HG03045 (cell line): ENCODE measurements around the gene UQCC5.

ENCODE experiments used
- ATAC-seq: cut with Tn5 transposase; IDR thresholded peaks from one replicate; pipeline ENCODE4 v1.9.1; 2021; ENCODE audit warnings: mild to moderate bottlenecking, moderate library complexity; ENCODE audit not compliant: unreplicated experiment

Gene UQCC5

DNA sequence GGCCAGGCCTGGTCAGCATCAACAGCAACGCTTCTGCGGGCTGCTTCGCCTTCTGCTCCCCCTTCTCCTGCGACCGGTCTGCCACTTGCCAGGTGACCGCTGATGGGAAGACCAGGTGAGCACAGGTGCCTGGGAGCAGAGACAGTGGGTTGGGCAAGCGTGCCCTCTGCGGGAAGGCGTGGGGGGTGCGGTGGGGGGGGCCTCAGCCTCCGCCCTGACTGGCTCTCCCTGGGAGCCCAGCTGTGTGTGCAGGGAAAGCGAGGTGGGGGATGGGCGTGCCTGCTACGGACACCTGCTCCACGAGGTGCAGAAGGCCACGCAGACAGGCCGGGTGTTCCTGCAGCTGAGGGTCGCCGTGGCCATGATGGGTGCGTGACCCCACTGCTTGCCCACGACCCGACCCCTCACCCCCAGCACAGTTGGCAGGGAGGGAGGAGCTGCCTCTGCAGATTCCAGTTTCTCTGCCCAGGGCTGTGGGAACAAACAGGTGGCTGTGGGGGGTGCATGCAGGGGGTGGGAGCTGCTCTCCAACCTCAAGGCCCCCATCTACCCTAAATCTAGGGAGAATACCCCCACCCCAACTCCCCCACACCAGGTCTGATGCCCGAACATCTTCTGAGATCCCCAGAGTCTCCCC lies 32.5 kb upstream of the UQCC5 start:
- ATAC-seq, result no peak

DNA sequence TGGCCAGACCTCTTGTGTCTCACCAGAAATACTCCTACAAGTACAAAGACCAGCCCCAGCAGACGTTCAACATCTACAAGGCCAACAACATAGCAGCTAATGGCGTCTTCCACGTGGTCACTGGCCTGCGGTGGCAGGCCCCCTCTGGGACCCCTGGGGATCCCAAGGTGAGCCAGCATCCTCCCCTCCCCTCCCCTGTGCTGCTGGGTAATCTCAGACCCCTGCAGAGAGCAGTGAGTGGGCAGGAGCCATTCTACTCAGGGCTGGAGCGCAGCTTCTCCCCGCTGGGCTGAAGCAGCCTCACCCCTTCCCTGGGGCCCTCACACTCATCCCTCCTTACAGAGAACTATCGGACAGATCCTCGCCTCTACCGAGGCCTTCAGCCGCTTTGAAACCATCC lies 31.4 kb upstream of the UQCC5 start:
- no peak for ATAC-seq

DNA sequence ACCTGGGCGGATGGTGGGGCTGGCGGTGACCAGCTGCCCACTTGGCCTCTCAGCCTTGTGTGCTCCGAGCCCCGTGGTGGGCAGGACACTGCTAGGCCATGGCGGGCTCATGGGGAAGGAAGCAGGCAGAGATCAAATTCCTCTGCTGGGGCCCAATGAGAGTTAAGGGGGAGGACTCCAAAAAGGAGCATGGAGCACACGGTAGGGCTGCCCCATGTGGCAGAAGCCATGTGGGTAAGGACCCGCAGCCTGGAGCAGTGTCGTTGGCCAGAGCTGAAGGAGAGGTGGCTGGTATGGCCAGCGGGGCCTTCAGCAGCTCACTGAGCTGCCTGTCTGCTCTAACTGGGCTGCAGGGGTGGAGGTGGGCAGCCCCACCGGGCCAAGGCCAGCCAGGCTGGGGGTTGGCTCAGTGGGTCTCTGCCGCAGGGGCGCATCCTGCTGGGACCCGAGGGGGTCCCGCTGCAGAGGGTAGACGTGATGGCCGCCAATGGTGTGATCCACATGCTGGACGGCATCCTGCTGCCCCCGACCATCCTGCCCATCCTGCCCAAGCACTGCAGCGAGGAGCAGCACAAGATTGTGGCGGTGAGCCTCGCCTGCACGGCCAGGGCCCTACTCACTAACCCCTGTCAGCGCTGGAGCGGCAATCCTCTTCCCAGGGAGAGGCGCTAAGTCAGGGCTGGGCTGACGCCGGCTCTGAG lies 30.0 kb upstream of the UQCC5 start:
- ATAC-seq, result no peak

DNA sequence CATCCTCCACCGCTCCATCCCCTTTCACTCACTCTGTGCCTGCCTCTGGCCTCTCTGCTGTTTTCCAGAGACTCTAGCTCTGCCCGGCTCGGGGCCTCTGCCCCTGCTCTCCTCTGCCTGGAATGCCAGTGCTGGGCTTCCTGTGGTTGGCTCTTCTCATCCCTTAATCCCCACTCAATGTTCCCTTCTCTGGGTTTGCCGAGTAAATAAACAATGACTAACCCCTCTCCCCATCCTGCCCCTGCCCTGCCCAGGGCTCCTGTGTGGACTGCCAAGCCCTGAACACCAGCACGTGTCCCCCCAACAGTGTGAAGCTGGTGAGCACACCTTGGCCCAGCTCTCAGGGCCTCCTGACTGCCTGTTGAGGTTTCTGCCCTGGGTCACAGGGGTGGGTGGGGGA lies 29.0 kb upstream of the UQCC5 start:
- ATAC-seq, result no peak

DNA sequence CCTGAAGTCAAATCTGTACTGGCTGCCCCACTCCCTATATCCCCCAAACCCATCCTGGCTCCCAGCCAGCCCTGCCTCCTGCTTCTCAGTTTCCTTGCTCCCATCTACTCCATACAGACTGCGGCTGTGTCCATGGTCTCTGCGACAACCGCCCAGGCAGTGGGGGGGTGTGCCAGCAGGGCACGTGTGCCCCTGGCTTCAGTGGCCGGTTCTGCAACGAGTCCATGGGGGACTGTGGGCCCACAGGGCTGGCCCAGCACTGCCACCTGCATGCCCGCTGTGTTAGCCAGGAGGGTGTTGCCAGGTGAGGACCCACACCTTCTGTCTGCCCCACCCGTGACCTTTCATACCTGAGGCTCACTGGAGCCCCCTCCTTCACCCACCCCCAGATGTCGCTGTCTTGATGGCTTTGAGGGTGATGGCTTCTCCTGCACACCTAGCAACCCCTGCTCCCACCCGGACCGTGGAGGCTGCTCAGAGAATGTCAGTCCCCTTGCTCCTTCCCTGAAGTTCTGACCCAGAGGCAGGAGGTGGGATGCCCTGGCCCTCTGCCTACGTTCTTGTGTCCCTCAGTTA lies 26.6 kb upstream of the UQCC5 start:
- no peak for ATAC-seq

DNA sequence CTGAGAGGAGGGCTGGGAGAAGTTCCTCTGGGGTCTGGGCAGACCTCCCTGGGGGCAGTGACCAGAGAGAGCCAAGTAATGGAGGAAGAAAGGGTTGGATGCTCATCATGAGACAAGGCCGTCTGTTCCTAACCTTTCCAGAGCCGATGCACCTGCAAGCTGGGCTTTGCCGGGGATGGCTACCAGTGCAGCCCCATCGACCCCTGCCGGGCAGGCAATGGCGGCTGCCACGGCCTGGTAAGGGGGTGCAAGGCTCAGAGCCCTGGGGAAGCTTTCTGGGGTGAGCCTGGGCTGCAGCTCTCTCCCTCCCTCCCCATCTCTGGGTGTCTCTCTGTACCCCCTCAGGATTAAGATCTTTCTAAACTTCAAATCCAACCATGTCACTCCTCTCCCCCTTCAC lies 24.9 kb upstream of the UQCC5 start:
- ATAC-seq, result no peak

DNA sequence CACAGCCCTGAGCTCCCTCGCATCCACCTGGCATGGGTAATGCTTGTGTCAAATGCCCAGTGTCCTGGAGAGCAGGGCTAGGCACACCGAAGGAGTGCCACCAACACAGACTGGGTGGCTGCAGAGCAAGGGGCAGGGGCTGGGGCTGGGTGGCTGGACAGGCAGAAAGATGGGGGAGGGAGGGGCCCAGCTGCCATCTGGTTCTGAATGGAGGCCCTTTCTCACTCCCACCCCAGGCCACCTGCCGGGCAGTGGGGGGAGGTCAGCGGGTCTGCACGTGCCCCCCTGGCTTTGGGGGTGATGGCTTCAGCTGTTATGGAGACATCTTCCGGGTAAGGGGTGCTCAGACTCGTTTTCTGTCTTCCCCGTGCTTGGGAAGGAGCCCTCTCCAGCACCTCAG lies 24.3 kb upstream of the UQCC5 start:
- no peak for ATAC-seq

DNA sequence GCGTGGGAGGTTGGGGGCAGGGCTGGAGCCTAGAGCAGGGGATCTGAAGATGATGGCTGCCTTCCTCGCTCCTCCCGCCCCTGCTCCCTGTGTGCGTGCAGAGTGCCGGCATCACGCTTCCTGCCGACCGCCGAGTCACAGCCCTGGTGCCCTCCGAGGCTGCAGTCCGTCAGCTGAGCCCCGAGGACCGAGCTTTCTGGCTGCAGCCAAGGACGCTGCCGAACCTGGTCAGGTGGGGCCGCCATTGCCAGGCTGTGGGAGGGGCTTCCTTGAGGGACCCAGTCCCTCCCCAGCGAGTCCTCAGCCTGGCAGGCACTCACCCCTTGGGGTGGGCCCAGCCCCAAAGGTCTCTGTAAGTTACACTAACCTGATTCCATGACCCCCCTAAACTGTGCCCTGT lies 23.7 kb upstream of the UQCC5 start:
- ATAC-seq, result no peak

DNA sequence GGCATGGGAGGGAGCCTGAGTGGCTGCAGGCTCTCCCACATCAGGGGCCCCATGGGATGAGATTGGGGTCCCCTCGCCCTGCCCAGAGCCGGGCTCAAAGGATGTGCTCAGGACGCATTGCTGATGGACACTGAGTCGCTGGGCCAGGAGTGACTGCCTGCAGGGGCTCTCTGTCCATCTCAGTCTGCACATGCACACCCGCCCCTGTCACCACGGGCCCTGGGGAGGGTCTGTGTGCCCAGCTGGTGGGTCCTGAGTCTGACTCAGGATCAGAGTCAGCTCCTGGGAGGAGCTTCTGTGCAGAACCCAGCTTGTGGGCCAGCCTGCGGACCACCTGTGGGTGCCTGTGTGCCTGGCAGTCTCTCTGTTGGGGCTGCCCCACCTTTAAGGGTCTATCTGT lies 23.1 kb upstream of the UQCC5 start:
- ATAC-seq, result no peak

DNA sequence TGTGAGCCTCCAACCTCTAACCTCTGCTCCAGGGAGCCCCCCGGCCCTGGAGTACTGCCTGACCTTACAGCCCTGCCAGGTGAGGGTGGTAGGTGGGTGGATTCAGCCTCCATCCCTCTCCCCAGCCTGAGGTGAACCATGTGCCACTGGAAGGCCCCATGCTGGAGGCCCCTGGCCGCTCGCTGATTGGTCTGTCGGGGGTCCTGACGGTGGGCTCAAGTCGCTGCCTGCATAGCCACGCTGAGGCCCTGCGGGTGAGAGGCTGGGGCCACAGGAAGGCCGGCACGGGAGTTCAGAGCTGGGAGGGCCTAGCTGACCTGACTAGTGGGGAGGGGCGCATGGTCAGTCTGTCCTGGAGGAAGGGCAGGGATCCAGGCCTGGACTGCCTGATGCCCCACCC lies 21.8 kb upstream of the UQCC5 start:
- no peak for ATAC-seq

DNA sequence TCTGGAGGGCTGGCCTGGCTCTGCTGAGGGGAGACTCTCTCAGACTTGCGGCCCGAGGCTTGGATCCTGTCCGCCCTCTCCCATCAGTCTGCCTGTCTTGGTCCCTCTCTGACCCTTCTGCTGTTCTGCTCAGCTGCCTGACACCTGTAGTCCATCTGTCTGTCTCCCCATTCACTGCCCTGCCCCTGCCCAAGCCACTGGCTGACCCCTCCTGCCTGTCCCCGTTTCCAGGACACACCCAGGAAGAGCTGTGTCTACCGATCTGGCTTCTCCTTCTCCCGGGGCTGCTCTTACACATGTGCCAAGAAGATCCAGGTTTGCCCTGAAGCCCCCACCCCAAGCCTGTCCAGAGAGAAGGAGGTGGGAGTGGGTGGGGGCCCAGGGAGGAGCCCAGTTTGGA lies 21.2 kb upstream of the UQCC5 start:
- ATAC-seq, result no peak

DNA sequence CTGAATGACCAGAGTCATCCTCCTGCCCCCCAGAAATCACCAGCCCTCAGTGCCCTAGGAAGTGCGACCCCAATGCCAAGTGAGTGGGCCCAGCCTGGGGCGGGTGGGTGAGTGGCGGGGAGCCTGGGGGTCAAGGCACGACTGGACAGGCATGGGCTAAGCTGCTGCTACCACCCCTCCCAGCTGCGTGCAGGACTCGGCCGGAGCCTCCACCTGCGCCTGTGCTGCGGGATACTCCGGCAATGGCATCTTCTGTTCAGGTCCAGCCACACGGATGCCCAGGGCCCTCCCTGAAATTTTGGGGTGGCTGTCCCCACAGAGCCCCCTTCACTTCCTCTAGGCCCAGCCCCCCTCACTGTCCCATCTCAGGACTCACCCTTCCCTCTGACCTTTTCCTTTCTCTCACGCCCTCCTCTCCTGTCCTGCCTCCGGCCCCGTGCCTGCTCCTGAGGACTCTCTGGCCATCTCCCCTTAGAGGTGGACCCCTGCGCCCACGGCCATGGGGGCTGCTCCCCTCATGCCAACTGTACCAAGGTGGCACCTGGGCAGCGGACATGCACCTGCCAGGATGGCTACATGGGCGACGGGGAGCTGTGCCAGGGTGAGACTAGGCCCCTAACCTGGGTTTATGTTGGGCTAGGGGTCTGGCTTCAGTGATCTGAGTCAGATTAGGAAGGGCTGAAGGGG lies 19.8 kb upstream of the UQCC5 start:
- ATAC-seq, result no peak

DNA sequence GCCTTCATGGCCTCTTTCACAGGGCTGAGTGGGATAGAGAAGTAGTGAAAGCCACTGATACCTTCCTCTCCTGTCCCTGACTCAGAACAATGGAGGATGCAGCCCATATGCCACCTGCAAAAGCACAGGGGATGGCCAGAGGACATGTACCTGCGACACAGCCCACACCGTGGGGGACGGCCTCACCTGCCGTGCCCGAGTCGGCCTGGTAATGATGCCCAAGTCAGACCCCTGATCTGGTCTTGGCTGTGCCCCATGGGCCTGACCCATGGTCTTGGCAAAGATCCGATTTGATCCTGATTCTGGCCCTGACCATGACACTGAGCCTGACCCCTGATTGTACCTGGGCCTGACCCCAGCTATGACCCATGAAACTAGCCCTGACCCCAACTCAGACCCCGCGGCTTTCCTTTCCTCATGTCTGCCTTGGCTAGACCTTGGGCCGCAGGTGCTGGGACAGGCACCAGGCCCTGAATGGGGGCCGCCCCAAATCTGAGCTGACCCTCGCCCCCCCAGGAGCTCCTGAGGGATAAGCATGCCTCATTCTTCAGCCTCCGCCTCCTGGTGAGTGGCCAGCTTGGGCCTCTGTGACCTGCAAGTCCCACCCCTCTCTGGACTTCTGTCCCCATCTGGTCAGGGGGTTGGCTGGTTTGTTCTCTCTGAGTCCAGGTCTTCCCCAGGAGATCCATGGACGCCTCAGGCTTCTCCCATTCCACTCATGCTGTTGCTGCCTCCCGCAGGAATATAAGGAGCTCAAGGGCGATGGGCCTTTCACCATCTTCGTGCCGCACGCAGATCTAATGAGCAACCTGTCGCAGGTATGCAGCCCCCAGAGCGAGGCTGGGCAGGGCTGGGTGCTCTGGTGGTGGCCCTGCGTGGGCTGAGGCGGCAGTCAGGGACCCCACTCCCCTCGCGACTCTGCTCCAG lies 18.3 kb upstream of the UQCC5 start:
- no peak for ATAC-seq

DNA sequence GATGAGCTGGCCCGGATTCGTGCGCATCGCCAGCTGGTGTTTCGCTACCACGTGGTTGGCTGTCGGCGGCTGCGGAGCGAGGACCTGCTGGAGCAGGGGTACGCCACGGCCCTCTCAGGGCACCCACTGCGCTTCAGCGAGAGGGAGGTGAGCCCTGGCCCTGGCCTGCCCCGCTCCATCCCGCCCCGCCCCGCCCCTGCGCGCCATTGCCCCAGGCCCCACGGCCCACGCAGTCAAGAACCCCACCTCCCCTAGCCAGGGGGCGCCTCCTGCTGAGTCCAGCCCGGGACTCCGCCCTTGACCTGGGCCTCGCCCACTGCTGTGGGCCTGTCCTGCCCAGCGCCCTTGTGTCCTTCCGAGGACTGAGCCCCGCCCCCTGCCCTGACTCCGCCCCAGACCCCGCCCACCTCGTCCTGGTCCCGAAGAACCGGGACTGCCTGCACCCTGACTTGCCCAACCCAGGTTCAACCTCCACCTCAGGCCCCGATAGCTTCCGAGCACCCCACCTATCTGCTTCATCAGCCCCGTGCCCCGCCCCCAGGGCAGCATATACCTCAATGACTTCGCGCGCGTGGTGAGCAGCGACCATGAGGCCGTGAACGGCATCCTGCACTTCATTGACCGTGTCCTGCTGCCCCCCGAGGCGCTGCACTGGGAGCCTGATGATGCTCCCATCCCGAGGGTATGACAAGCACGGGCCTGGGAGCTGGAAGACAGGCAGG lies 17.5 kb upstream of the UQCC5 start:
- ATAC-seq, result no peak

DNA sequence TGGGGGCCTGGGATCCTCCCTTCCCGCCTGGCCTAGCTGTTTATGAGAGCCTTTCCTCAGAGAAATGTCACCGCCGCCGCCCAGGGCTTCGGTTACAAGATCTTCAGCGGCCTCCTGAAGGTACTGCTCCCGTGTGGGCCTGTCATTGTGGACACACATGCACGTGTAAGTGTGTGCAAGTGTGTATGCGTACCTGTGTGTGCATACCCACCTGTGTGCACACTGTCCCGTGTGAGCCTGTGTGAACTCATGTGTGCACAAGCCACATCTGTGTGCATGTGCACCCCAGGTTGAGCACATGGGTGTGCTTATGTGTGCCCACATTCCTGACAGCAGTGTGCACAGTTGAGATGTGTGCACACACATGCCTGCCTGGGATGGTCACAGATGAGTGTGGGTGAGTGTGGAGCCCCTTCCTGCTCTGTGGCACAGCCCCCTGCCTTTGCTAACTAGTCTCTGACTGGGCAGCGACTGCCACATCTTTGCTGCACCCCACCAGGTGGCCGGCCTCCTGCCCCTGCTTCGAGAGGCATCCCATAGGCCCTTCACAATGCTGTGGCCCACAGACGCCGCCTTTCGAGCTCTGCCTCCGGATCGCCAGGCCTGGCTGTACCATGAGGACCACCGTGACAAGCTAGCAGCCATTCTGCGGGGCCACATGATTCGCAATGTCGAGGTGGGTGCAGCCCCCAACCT lies 16.8 kb upstream of the UQCC5 start:
- no peak for ATAC-seq

DNA sequence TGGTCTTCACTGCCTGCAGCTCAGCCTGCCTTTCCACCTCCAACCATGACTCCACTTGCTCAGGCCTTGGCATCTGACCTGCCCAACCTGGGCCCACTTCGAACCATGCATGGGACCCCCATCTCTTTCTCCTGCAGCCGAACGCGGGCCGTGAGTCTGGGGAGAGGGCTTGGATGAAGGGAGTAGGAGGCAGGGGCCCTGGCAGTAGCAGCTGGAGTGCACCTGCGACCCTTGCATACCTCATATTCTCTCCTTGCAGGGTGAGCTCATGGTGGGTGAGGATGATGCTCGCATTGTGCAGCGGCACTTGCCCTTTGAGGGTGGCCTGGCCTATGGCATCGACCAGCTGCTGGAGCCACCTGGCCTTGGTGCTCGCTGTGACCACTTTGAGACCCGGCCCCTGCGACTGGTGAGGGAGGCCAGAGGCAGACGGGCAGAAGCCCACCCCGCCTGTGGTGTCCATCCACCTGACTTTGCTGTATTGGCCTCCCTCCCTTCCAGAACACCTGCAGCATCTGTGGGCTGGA lies 16.2 kb upstream of the UQCC5 start:
- no peak for ATAC-seq

DNA sequence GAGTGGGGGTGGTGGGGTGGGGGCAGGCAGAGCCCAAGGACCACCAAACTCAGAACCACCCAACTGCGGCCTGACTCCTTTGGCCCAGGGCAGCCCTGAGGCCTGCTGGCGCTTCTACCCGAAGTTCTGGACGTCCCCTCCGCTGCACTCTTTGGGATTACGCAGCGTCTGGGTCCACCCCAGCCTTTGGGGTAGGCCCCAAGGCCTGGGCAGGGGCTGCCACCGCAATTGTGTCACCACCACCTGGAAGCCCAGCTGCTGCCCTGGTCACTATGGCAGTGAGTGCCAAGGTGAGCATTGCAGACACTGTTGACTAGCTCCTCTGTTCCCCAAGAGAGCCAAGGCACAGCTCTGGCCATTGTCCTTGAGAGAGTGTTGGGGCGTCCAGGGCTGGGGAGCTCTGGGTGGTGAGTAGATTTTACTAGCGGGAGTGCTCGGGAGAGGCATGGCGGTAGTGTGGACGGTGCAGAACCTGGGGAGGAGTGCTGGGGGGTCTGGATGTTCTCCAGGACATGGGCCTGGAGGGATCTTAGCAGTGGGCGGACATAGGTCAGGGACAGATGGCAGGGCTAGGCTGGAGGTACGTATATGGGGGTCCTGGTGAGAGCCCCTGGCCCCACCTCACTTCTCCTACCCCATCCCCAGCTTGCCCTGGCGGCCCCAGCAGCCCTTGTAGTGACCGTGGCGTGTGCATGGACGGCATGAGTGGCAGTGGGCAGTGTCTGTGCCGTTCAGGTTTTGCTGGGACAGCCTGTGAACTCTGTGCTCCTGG lies 15.5 kb upstream of the UQCC5 start:
- ATAC-seq, result no peak

DNA sequence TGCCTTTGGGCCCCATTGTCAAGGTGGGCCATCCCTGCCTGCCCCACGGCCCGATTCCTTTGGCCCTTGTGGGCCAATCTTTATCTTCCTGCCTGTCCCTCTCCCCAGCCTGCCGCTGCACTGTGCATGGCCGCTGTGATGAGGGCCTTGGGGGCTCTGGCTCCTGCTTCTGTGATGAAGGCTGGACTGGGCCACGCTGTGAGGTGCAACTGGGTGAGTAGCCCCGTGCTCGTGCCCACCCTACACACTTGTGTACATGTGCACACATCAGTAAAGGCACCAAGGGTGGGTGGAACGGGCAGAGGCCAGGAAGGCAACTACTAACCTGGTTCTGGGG lies 14.9 kb upstream of the UQCC5 start:
- ATAC-seq, result no peak
